DOHH2 (cell line): ENCODE data around the gene ARMS2.

Experiments
- EZH2phosphoT487 ChIP-seq: fragments of 200-600 bp; sonication (generic); IDR thresholded peaks from 2 replicates; pipeline ENCODE4 v1.6.1; 2017; ENCODE audit warnings: borderline replicate concordance, mild to moderate bottlenecking, antibody characterized with exemption, low read length, moderate library complexity, mixed read lengths
- TF ChIP-seq, protein P1 (sequence below): fragments of 200-600 bp; sonication (generic); IDR thresholded peaks from one replicate; pipeline ENCODE4 v1.5.1; 2014; ENCODE audit warnings: antibody characterized with exemption, mild to moderate bottlenecking, low read depth, low read length; ENCODE audit not compliant: poor library complexity, severe bottlenecking

DNA sequence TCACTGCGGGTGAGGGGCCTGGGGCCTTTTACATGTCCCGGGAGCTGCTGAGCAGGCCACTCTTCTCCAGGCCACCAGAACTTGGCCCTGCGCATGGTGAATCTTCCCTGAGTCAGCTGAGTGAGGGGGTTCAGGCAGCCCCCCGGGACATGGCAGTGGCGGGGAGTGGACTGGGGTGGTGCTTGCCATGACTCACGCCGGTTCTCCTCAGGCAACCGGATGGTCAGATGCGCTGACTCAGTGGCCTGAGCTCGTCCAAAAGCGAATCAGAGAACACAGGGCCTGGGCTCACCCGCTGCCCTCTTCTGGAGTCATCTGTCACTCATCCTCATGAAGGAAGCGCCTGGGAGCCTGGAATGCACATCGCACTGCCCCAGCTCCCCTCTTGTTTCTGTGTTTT is 40.4 kb downstream of the ARMS2 start:
- TF ChIP-seq, protein P1, sequence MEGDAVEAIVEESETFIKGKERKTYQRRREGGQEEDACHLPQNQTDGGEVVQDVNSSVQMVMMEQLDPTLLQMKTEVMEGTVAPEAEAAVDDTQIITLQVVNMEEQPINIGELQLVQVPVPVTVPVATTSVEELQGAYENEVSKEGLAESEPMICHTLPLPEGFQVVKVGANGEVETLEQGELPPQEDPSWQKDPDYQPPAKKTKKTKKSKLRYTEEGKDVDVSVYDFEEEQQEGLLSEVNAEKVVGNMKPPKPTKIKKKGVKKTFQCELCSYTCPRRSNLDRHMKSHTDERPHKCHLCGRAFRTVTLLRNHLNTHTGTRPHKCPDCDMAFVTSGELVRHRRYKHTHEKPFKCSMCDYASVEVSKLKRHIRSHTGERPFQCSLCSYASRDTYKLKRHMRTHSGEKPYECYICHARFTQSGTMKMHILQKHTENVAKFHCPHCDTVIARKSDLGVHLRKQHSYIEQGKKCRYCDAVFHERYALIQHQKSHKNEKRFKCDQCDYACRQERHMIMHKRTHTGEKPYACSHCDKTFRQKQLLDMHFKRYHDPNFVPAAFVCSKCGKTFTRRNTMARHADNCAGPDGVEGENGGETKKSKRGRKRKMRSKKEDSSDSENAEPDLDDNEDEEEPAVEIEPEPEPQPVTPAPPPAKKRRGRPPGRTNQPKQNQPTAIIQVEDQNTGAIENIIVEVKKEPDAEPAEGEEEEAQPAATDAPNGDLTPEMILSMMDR = no peak
- TF ChIP-seq EZH2phosphoT487 = no peak
